GM19328 (cell line): ENCODE measurements around the gene MYO9A.
"Not testable (repeated sequence)": the region's sequence is repeated elsewhere in the genome, so short reads cannot be mapped to it uniquely, and the experiment has no call there.

Source experiments
- ATAC-seq: cut with Tn5 transposase; IDR thresholded peaks from one replicate; pipeline ENCODE4 v1.9.1; 2021; ENCODE audit warnings: mild to moderate bottlenecking, moderate library complexity; ENCODE audit not compliant: unreplicated experiment

The MYO9A gene

GRCh38 chr15:72141171-72142084, 23.5 kb upstream of the MYO9A start:
- ATAC-seq: peak; percentile 100

GRCh38 chr15:72140088-72140487, 22.1 kb upstream of the MYO9A start:
- no peak for ATAC-seq

DNA sequence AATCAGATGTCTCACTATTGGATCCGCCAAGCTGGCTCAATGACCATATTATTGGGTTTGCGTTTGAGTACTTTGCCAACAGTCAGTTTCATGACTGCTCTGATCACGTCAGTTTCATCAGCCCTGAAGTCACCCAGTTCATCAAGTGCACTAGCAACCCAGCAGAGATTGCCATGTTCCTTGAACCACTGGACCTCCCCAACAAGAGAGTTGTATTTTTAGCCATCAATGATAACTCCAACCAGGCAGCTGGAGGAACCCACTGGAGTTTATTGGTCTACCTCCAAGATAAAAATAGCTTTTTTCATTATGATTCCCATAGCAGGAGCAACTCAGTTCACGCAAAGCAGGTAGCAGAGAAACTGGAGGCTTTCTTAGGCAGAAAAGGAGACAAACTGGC, 21.7 kb upstream of the MYO9A start:
- no peak for ATAC-seq

DNA sequence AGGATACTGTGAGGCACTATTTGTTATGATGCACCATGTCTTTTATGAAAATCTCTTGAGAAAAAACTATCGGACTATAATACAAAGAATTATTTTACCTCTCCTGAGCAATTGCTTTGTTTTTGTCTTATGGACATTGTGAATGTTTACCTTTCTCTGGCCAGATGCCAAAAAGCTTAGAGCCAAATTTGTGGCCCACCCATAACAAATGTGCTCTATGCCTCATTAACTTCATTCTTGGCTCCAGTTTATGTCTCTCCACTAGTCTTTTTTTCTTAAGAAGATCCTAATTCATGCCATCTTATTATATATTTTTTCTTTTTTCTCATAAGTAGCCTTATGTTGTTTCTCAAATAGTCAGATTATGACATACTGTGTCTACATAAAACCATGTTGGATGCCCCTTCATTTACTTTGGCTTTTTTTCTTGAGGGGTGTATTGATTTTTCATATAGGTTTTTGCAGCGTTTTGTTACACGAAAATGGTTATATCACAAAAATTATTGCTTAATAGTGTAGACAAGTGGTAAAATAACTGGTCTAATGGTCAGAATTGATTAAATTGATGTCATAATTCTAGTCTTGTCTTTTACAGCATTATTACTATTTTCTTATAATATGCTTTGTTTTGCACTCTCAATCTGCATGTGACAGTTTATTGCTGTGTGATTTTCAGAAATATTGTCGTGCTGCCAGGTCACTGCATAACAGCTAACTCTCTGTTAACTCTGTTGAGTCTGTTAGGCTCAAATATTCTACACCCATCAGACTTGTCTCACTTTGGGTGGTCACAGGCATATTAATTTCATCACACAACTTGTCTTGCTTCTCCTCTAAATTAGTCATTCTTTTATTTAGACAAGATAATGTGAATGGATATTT, 18.5 kb upstream of the MYO9A start:
- ATAC-seq: no peak

- no peak for ATAC-seq
Measured at GRCh38 chr15:72135719-72136118, 17.8 kb upstream of the MYO9A start.

DNA sequence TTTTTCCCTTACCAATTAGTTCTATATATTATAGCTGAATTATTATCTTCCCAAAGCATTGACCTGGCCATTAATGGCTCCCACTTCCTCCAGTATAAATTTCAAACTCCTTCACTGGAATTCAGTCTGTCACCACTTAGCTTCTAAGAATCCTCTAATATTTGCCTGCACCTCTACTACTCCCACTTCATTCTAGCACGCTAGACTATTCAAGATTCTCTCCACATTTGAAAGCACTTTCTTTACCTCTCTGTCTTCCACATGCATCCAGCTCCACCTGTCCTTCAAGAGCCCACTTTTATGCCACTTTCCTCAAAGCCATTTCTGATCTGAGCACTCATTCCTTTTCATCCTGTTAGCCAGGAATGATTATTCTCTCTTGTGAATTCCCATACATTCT, 15.3 kb upstream of the MYO9A start:
- no peak for ATAC-seq

DNA sequence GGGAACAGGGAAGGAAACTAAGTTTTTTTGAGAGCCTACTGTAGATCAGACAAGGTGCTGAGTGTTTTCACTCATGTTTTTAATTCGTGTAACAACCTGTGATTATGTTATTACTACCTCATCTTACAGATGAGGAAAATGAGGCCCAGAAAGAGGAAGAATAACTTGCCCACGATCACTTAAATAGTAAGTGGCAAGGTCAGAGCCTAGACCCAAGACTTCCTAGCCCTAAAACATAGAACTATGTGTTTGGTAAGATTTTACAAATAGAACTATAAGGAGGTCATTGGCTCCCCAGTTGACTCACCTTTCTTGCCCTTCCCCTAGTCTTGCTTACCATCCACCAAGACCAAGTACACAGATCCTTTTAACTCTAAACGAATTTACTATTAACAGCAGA, 14.0 kb upstream of the MYO9A start:
- no peak for ATAC-seq

DNA sequence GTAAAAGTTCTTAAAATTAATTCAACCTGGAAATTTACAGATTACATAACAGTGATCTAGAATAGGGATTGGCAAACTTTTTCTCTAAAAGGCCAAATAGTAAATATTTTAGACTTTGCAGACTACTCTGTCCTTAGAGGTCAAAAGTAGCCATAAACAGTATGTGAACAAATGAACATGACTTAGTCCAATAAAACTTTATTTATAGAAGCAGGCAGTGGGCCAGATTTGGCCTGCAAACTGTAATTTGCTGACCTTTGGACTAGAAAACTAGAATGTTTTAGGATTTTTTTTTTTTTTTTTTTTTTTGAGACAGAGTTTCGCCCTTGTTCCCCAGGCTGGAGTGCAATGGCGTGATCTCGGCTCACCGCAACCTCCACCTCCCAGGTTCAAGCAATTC, 12.3 kb upstream of the MYO9A start:
- ATAC-seq: no peak

DNA sequence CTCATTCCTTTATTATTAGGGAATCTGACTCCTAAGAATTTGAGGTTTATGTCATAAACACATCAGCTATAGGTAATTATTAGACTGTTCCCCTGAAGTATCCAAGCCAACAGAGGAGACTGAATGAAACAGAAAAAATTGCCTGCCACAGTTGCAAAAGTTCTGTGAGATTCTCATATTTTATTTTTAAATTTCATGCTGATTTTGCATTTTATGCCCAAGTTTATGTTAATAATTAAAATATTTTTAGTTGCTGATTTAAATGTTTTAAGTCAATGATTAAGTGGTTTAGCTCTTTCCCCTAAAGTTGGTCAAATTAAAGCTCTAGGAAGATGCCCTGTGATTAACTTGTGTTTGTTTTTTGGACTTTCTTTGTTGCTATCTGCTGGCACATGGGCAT, 10.4 kb upstream of the MYO9A start:
- no peak for ATAC-seq

DNA sequence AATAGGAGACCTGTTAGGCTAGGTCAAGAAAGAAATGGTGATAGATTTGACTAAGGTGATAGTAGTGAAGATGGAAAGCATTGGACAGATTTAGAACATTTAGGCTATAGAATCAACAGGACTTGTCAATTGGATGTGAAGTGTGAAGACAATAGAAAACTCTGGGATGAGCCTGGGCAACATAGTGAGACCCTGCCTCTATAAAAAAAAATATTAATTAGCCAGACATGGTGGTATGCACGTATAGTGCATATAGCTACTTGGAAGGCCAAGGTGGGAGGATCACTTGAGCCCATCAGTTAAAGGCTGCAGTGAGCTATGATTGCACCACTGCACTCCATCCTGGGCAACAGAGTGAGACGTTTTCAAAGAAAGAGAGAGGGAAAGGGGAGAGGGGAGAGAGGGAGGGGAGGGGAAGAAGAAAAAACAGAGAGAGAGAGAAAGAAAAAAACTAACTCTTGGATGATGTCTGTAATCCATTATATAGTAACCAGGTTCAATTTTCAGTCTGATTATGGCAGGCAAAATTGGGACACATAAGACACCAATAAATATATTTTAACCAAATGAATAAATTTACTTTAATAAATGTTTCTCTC, 9.9 kb upstream of the MYO9A start:
- ATAC-seq: no peak

- no peak for ATAC-seq
Measured at GRCh38 chr15:72124218-72124617, 6.3 kb upstream of the MYO9A start.

- ATAC-seq: peak; percentile 61
Measured at GRCh38 chr15:72117486-72118016, 399 bp downstream of the MYO9A start.

GRCh38 chr15:72116731-72117485, 1.0 kb downstream of the MYO9A start:
- ATAC-seq: no peak

DNA sequence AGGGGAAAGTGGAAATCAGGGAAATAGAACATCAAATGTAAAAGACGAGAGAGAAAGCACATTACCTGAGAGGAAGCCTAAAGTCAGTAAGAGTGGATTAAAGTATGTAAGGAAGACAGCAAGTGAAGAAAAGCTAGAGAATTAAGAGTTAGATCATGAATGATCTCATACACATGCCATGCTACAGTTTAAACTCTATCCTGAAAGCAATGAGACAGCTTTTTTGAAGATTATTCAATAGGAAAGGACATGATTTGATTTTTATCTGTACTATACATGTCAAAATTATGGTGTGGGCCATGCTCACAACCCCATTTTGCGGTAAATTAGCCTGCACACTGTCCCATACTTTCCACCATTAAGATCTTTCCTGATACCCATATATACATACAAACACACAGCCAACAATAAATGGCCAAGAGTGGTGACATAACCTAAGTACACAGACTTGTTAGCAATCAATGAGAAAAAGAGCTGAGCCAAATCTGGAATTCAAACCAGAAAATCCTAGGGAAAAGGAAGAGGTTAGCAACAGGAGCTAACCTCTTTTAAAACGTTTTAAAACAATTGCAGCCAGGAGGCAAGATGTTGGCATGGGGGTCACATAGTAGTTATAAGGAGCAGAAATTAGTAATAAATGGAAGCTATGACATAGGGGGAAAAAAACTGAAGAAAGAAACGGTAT, 4.5 kb downstream of the MYO9A start:
- no peak for ATAC-seq

DNA sequence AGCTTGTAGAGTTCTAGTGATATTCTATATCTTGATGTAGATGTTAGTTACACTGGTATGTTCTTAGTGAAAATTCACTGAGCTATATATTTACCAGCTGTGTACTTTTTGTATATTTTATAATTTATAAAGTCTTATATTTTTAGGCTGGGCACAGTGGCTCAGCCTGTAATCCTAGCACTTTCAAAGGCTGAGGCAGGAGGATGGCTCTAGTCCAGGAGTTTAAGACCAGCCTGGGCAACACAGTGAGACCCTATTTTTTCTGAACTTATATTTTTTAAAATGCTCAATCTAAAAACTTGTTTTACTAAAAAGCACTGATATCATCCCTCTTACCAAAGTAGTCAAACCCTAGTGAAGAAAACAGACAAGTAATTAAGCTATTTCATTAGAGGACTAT, 5.1 kb downstream of the MYO9A start:
- no peak for ATAC-seq

GRCh38 chr15:72112116-72112515, 5.8 kb downstream of the MYO9A start:
- no peak for ATAC-seq

- ATAC-seq: no peak
Measured at GRCh38 chr15:72110355-72110754, 7.6 kb downstream of the MYO9A start.

GRCh38 chr15:72106068-72106467, 11.9 kb downstream of the MYO9A start:
- ATAC-seq: no peak

DNA sequence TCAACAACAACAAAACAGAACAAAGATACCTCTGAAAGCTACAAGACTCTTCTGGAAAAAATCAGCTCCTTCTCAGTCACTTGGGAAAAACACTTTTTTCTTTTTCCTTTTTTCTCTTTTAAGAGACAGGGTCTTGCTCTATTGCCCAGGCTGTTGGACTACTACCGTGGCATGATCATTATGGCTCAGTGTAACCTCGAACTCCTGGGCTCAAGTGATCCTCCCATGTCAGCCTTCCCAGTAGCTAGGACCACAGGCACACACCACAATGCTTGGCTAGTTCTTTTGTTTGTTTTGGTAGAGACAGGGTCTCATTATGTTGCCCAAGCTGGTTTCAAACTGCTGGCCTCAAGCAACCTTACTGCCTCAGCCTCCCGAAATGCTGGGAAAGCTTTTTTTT, 12.8 kb downstream of the MYO9A start:
- ATAC-seq: no peak

GRCh38 chr15:72100551-72100950, 17.4 kb downstream of the MYO9A start:
- not testable (repeated sequence) for ATAC-seq
